ENCODE results near the gene CA5A.
A peak's percentile ranks its signal among the peaks of the same experiment; 100 is the strongest.

Gene CA5A

GRCh38 chr16:87960852-87961251 lies 24.5 kb upstream of the CA5A start:
- no peak for FAIRE-seq
- no peak for TF ChIP-seq CTCF (IDR thresholded peaks at IDR 0.05; ENCODE audit: insufficient read depth, missing control alignments)

GRCh38 chr16:87960296-87960695 lies 24.0 kb upstream of the CA5A start:
- DNase-seq (ENCODE audit: insufficient read length, low spot score) (no peak), FAIRE-seq (no peak)
- TF ChIP-seq CTCF (IDR thresholded peaks at IDR 0.05; ENCODE audit: insufficient read depth, missing control alignments) = no peak

More at GRCh38 chr16:87960852-87961251, 24.5 kb upstream of the CA5A start:
- no peak for DNase-seq (ENCODE audit: insufficient read length, low spot score)

- no peak for FAIRE-seq
- DNase-seq (ENCODE audit: insufficient read length, low spot score) = no peak
- no peak for TF ChIP-seq CTCF (IDR thresholded peaks at IDR 0.05; ENCODE audit: insufficient read depth, missing control alignments)
Observed at GRCh38 chr16:87959391-87959990, 23.2 kb upstream of the CA5A start.

- no peak for FAIRE-seq
- DNase-seq (ENCODE audit: insufficient read length, low spot score) = peak; percentile 55
- TF ChIP-seq CTCF (IDR thresholded peaks at IDR 0.05; ENCODE audit: insufficient read depth, missing control alignments) = no peak
Observed at GRCh38 chr16:87958632-87959031, 22.3 kb upstream of the CA5A start.

GRCh38 chr16:87957296-87958094 lies 21.2 kb upstream of the CA5A start:
- TF ChIP-seq CTCF (IDR thresholded peaks at IDR 0.05; ENCODE audit: insufficient read depth, missing control alignments) = no peak
- FAIRE-seq (no peak), DNase-seq (ENCODE audit: insufficient read length, low spot score) (no peak)

- TF ChIP-seq CTCF (IDR thresholded peaks at IDR 0.05; ENCODE audit: insufficient read depth, missing control alignments) = peak; percentile 55
- DNase-seq (ENCODE audit: insufficient read length, low spot score) = no peak
- no peak for FAIRE-seq
Observed at GRCh38 chr16:87956365-87957231, 20.3 kb upstream of the CA5A start.

Measured in D721Med (cell line).